SKM-1 treated with dmso at 0.1 percent for 144 hours (cell line): ENCODE results near the gene RFESD.
A peak's percentile ranks its signal among the peaks of the same experiment; 100 is the strongest.
"Not testable (repeated sequence)": the region's sequence is repeated elsewhere in the genome, so short reads cannot be mapped to it uniquely, and the experiment has no call there.

Experiments
- DNase-seq: peaks from one replicate; lab custom pipeline; 2025; ENCODE audit not compliant: unreplicated experiment; lab: John Stamatoyannopoulos, UW

Gene RFESD

DNA sequence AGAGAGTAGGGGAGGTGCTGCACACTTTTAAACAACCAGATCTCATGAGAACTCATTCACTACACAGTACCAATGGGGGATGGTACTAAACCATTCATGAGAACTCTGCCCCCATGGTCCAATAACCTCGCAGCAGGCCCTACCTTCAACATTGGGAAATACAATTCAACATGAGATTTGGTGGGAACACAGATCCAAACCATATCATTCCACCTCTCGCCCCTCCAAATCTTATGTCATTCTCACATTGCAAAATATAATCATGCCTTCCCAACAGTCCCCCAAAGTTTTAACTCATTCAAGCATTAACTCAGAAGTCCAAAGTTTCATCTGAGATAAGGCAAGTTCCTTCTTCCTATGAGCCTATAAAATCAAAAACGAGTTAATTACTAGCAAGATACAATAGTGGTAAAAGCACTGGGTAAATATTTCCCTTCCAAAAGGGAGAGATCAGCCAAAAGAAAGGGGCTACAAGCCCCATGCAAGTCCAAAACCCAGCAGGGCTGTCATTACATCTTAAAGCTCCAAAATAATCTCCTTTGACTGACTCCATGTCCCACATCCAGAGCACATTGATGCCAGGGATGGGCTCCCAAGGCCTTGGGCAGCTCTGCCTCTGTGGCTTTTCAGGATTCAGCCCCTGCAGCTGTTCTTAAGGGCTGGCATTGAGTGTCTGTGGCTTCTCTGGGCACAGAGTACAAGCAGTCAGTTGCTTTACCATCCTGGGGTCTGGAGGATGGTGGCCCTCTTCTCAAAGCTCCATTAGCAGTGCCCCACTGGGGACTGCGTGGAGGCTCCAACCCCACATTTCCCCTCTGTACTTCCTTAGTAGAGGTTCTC is 18.4 kb upstream of the RFESD start:
- DNase-seq = no peak

GRCh38 chr5:95628933-95629332 is 17.6 kb upstream of the RFESD start:
- DNase-seq = no peak

DNA sequence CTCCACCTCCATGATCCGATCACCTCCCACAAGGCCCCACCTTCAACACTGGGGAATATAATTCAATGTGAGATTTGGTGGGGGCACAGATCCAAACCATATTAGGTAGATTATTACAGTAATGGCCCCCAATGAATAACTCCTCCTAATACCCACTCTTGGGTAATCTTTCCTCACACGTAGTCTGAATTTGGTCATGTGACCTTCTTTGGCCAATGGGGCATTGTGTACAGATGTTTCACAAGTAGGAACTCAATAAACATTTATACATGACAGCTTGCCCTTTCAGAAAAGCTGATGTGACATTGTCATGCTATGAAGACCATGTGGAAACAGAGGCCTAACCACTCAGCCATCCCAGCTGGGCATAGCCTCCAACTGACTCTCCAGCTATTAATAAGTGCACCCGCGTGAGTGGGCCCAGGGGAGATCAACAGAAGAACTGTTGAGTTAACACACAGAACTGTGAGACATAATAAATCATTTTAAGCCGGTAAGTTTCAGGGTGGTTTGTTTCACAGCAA is 16.1 kb upstream of the RFESD start:
- no peak for DNase-seq

- DNase-seq = no peak
Measured at GRCh38 chr5:95631255-95631958, 15.2 kb upstream of the RFESD start.

GRCh38 chr5:95631991-95632675 is 14.4 kb upstream of the RFESD start:
- peak; percentile 11 for DNase-seq

- not testable (repeated sequence) for DNase-seq
Measured at GRCh38 chr5:95632942-95633341, 13.6 kb upstream of the RFESD start.

DNA sequence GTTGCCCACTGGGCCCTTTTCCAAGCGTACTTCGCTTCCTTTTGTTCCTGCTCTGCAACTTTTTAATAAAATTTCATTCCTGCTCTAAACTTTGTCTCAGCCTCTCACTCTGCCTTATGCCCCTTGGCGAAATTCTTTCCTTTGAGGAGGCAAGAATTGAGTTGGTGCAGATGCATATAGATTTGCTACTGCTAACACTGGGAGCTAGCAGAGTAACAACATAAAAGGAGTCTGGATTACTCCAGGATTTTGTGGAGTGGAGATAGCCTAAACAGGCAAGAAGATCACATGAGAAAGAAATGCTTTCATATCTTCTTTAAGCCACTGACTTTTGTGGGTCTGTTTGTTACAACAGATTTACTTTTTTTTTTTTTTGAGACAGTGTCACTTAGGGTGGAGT is 12.9 kb upstream of the RFESD start:
- no peak for DNase-seq

- no peak for DNase-seq
Measured at GRCh38 chr5:95634081-95634480, 12.5 kb upstream of the RFESD start.

GRCh38 chr5:95638632-95639031 is 7.9 kb upstream of the RFESD start:
- no peak for DNase-seq

DNA sequence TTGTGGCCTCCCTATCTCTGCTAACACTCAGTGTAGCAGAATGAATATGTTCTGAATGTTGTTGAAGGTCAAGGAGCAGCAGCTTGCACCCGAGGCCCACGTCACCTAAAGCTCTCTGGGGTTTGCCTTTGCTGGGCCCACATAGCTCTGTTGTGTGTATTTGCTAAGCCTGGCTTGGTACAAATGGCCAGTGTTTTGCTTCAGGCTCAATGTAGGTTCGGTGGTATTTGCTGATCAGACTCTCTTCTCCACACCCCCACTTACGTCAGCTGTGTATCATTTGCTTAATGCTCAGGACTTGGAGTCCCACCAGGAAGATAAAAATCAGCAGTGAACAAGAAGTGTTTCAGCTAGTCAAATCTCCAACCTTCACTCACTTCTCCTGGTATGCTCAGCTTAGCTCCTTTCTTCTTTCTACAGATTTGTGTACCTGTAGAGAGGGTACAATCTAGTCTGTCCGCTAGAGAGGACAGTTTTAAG is 4.8 kb upstream of the RFESD start:
- no peak for DNase-seq

- no peak for DNase-seq
Measured at GRCh38 chr5:95643152-95643551, 3.4 kb upstream of the RFESD start.

DNA sequence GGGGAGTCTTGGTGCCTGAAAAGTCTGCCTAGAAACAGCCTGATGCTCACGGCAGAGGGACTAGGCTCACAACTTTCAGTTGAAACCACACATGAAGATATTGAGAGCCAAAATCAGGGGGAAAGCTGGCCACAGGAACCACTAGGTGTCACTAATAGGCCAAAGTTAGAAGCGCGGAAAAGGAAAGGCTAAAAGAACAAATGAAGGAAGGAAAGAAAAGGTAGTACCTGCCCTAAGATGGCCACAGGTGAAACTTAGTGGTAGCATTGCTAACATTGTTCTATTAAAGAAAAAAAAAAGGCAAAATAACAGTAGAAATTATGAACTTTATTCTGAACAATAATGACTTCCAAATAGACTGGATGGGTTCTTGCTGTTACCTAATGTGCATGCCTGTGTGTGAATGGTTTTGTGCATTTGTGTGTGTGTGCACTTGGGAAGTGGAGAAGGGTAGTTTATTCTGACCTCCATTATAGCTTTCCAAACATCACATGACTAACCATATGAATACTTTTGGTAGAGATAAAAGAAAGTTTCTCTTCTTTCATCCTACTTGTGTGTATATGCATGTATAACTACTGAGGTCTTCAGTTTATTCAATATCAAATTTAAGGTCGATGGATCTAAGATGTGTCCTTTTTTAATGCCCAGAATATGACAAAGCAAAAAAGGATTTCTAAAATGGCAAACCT is 2.1 kb upstream of the RFESD start:
- peak; percentile 63 for DNase-seq

DNA sequence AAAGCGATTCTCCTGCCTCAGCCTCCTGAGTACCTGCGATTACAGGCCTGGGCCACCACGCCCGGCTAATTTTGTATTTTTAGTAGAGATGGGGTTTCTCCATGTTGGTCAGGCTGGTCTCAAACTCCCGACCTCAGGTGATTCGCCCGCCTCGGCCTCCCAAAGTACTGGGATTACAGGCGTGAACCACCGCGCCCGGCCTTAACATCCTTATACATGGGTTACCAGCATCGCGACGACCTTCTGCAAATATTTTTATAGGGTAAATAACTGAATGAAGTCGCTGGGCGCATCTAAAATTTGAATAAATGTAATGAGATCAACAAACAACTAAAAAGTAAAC is 380 bp upstream of the RFESD start:
- DNase-seq = not testable (repeated sequence)

DNA sequence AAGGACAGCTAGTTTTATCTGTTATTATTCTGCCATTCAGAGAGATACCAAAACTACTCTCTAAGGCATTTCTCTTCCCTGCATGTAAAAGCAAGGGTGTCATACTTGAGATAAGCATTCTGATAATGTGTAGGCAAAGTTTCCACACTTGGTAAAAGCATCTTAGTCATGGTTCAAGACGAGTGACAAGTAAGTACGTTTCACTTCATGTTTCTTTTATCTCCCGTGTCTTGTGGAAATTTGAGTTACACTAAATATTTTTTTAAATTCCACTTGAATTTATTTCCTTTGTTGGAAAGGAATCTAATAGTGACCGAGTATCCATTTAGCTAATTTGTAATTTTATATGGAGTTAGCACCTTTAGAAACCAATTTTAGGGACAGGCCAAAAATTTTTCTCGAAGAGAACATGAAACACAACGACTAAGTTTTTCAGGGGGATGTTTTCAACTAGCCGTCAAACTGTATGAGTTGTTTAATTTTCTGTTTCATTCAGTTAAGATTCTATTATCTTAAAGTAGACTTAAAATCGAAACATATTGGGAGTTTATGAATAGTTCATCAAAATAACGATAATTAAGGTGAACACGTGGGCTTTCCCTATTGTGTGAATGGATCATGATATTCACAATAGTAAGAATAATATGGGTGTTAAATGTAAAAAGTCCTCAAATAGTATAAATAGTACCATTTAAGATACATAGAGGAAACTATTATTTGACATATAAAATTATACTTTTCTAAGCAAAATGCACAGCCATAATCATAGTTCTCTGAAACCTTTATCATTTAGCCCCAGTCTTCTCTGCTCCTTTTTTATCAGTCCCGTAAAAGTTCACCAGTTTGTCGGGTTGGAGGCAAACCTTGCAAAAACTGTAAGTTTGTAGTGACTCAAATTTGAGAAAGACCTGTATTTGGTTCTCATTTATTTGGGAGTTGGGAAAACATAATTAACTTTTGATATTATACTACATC is 1.6 kb downstream of the RFESD start:
- DNase-seq = no peak

DNA sequence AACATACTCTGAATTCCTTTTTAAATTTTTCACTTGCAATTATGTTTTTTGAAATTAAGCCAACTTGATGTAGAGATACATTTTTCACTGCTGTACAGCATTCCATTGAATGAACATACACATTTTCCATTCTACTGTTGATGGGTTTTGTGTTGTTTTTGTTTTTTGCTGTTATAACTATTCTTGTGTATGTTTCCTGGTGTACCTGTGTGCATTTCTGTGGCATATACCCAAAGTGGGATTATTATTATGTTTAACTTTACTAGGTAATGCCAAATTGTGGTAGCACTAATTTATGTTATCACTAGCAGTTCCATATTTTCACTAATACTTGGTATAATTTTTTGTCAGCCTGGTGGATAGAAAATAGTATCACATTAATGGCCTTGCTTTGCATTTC is 2.7 kb downstream of the RFESD start:
- no peak for DNase-seq

DNA sequence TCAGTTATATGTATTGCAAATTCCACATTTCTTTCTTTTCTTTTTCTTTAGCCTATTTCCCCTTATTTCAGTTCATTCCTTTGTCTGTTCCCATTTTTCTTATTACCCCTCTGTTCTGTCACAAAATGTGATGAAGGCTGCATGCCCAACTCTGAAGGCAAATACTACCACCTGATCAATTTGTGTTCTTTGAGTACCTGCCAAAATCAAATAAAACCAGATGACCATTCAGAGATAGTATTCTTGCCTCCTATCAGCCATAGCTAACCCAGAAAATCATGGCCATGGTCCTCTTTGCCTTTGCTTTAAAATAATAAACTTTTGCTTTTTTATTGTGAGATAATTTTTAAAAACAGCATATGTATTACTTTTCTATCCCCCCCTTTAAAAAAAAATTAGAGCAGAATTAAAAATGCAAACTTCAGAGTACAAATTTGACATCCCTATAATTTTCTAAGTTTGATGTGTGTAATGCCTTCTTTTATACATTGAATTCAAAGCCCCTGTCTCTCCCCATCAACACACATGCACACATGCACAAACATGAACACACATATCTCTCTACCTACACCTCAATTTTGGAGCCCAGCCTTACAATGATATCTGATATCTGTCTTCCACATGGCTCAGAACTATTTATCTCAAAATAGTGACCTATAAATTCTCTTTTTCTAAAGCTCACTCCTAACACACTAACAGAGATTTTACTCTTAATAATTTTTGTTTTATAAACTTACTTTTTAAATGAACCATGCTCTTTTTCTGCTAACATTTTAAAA is 3.5 kb downstream of the RFESD start:
- DNase-seq = no peak

DNA sequence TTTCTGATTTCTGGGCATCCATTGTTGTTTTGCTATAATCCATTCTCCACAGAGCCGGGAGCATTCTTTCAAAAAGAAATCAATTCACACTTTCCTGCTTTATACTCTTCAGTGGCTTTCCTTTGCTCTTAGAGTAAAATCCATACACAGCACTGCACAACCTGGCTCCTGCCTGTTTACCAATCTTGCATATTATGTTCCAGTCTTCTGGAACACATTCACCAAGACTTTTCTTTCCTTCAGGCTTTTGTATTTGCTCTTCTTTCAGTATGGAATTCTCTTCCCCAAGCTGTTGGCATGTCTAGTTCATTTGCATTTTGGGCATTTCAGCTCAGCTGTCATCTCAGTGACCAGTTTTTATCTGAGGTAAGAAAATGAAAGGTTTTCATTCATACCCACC is 6.3 kb downstream of the RFESD start:
- DNase-seq = no peak

- DNase-seq = no peak
Measured at GRCh38 chr5:95654196-95654595, 7.6 kb downstream of the RFESD start.

GRCh38 chr5:95655575-95655974 is 9.0 kb downstream of the RFESD start:
- no peak for DNase-seq
